HepG2 (cell line): Measurements from ENCODE around the gene PXMP4. TPM values are rescaled to one million over a fixed set of nuclear protein-coding genes. Genes with fewer than 3 reads are reported as not detected.
A peak's percentile ranks its signal among the peaks of the same experiment; 100 is the strongest.

ENCODE experiments used
- BRD4 ChIP-seq: sonication (generic); formaldehyde crosslinking; IDR thresholded peaks from 2 replicates; pipeline ENCODE4 v1.4.0; 2020; ENCODE audit warnings: missing genetic modification reagents
- CEBPB ChIP-seq: IDR thresholded peaks from 2 replicates; pipeline ENCODE4 v1.6.1; 2011; ENCODE audit warnings: low read depth, low read length, improper control_type of control experiment, borderline replicate concordance
- GTF3A ChIP-seq: sonication (generic); formaldehyde crosslinking; conservative IDR thresholded peaks from 2 replicates; pipeline ENCODE4 v1.4.0; 2020; ENCODE audit warnings: mild to moderate bottlenecking, missing genetic modification reagents
- HNRNPUL1 ChIP-seq: fragments of 200-400 bp; formaldehyde crosslinking; IDR thresholded peaks from 2 replicates; pipeline ENCODE4 v1.6.1; 2017; ENCODE audit warnings: low read depth, mild to moderate bottlenecking, low read length, moderate library complexity
- KLF6 ChIP-seq: IDR thresholded peaks from 2 replicates; pipeline ENCODE4 v1.8.0; 2016; ENCODE audit warnings: missing biosample characterization, missing genetic modification reagents
- MEIS1 ChIP-seq: sonication (generic); formaldehyde crosslinking; IDR thresholded peaks from 2 replicates; pipeline ENCODE4 v1.9.0; 2021; ENCODE audit warnings: mild to moderate bottlenecking, missing genetic modification reagents, moderate library complexity, borderline replicate concordance
- MYNN ChIP-seq: sonication (generic); formaldehyde crosslinking; IDR thresholded peaks from 2 replicates; pipeline ENCODE4 v1.4.0; 2020; ENCODE audit warnings: mild to moderate bottlenecking, low read depth, missing genetic modification reagents
- RBAK ChIP-seq: sonication (generic); formaldehyde crosslinking; IDR thresholded peaks from 2 replicates; pipeline ENCODE4 v1.5.1; 2020; ENCODE audit warnings: mild to moderate bottlenecking, missing genetic modification reagents
- SUZ12 ChIP-seq: fragments of 150-350 bp; IDR thresholded peaks from 2 replicates; pipeline ENCODE4 v1.6.1; 2014; ENCODE audit warnings: low read depth, low read length
- TEF ChIP-seq: sonication (generic); formaldehyde crosslinking; IDR thresholded peaks from 2 replicates; pipeline ENCODE4 v1.5.0; 2020; ENCODE audit warnings: missing genetic modification reagents
- TP53 ChIP-seq: sonication (generic); formaldehyde crosslinking; conservative IDR thresholded peaks from 2 replicates; pipeline ENCODE4 v1.4.0; 2020; ENCODE audit warnings: missing genetic modification reagents
- ZBTB10 ChIP-seq: sonication (generic); formaldehyde crosslinking; IDR thresholded peaks from 2 replicates; pipeline ENCODE4 v1.4.0; 2020; ENCODE audit warnings: missing genetic modification reagents, borderline replicate concordance
- ZIK1 ChIP-seq: sonication (generic); formaldehyde crosslinking; IDR thresholded peaks from 2 replicates; pipeline ENCODE4 v1.5.0; 2020; ENCODE audit warnings: mild to moderate bottlenecking, low read depth, missing genetic modification reagents, borderline replicate concordance
- ZKSCAN5 ChIP-seq: sonication (generic); formaldehyde crosslinking; IDR thresholded peaks from 2 replicates; pipeline ENCODE4 v1.5.1; 2020; ENCODE audit warnings: mild to moderate bottlenecking, missing genetic modification reagents
- ZNF224 ChIP-seq: sonication (generic); formaldehyde crosslinking; IDR thresholded peaks from 2 replicates; pipeline ENCODE4 v1.5.0; 2020; ENCODE audit warnings: mild to moderate bottlenecking, missing genetic modification reagents
- ZNF3 ChIP-seq: IDR thresholded peaks from 2 replicates; pipeline ENCODE4 v1.7.0; 2017; ENCODE audit warnings: inconsistent platforms
- ZNF329 ChIP-seq: sonication (generic); formaldehyde crosslinking; IDR thresholded peaks from 2 replicates; pipeline ENCODE4 v1.9.0; 2021; ENCODE audit warnings: low read depth, mild to moderate bottlenecking, missing genetic modification reagents
- ZNF556 ChIP-seq: sonication (generic); formaldehyde crosslinking; IDR thresholded peaks from 2 replicates; pipeline ENCODE4 v1.4.0; 2020; ENCODE audit warnings: mild to moderate bottlenecking, missing genetic modification reagents, borderline replicate concordance
- ZNF704 ChIP-seq: sonication (generic); formaldehyde crosslinking; IDR thresholded peaks from 2 replicates; pipeline ENCODE4 v1.8.1; 2023; ENCODE audit warnings: mild to moderate bottlenecking, inconsistent platforms, moderate library complexity, missing genetic modification reagents, borderline replicate concordance
- ZNF709 ChIP-seq: sonication (generic); formaldehyde crosslinking; IDR thresholded peaks from 2 replicates; pipeline ENCODE4 v1.5.0; 2020; ENCODE audit warnings: mild to moderate bottlenecking, missing genetic modification reagents
- ZNF740 ChIP-seq: sonication (generic); formaldehyde crosslinking; IDR thresholded peaks from 2 replicates; pipeline ENCODE4 v1.4.0; 2020; ENCODE audit warnings: missing genetic modification reagents
- ZNF746 ChIP-seq: sonication (generic); formaldehyde crosslinking; IDR thresholded peaks from 2 replicates; pipeline ENCODE4 v1.8.0; 2022; ENCODE audit warnings: mild to moderate bottlenecking, missing genetic modification reagents
- ZNF773 ChIP-seq: sonication (generic); formaldehyde crosslinking; IDR thresholded peaks from 2 replicates; pipeline ENCODE4 v1.4.0; 2020; ENCODE audit warnings: missing genetic modification reagents, borderline replicate concordance
- ZNF879 ChIP-seq: sonication (generic); formaldehyde crosslinking; IDR thresholded peaks from 2 replicates; pipeline ENCODE4 v1.8.1; 2023; ENCODE audit warnings: missing genetic modification reagents
- polyA plus RNA-seq, 8 experiments: library from polyadenylated mRNA; depleted of rRNA in 3 of 8; stranded (reverse) in 7 of 8; unstranded in 1 of 8; fragments of >200 nt; fragmentation: Illumina TruSeq in 4 of 8; extraction: Trizol in 4 of 8; gene quantifications; 2 replicates each; pipeline versions ENCODE4 v1.2.1 to v1.2.3, GENCODE V29; 2011 to 2016; ENCODE audit warnings: low read depth in 4 of 8, missing spikeins in 1 of 8, mixed read lengths in 1 of 8; ENCODE audit not compliant: insufficient read depth in 1 of 8
- total RNA-seq, 5 experiments: library from RNA; depleted of rRNA; stranded (reverse); fragments of >200 nt; fragmentation: Illumina TruSeq; extraction: Trizol; gene quantifications; 2 replicates each; pipeline ENCODE4 v1.2.3, GENCODE V29; 2016; ENCODE audit warnings: low read depth in 1 of 5
- TF ChIP-seq, protein P1 (sequence below): IDR thresholded peaks from 2 replicates; pipeline ENCODE4 v1.6.1; 2016; ENCODE audit warnings: missing genetic modification reagents, missing compliant biosample characterization

Gene PXMP4
- total and polyA plus RNA-seq, 2 of the 13 experiments (the other 11 are each of a cell fraction or from before 2014, with no cell fraction given): not detected

- TF ChIP-seq GTF3A (no peak; the same call in 1 of the 2 replicates), HNRNPUL1 (0 out of 2 replicates have a peak, but pooled peaks have one; percentile 74), CEBPB (no peak), ZNF704 (CRISPR knock-in tag) (peak; percentile 40; the same call in 1 of the 2 replicates), ZNF773 (CRISPR knock-in tag) (no peak), MYNN (peak; percentile 94; the same call in 1 of the 2 replicates), TP53 (0 out of 2 replicates have a peak, but pooled peaks have one; percentile 42), ZIK1 (CRISPR knock-in tag) (no peak), TEF (CRISPR knock-in tag) (0 out of 2 replicates have a peak, but pooled peaks have one; percentile 36), ZNF224 (CRISPR knock-in tag) (peak; percentile 69; the same call in 1 of the 2 replicates), MEIS1 (CRISPR knock-in tag) (peak; percentile 68; the same call in 1 of the 2 replicates), ZNF879 (CRISPR knock-in tag) (no peak), ZKSCAN5 (CRISPR knock-in tag) (no peak), ZNF709 (CRISPR knock-in tag) (no peak; the same call in 1 of the 2 replicates), ZNF556 (no peak), ZNF329 (no peak), ZBTB10 (CRISPR knock-in tag) (peak; percentile 31; the same call in 1 of the 2 replicates), BRD4 (CRISPR knock-in tag) (no peak), ZNF3 (CRISPR knock-in tag) (no peak), SUZ12 (0 out of 2 replicates have a peak, but pooled peaks have one; percentile 14), ZNF746 (CRISPR knock-in tag) (no peak), RBAK (CRISPR knock-in tag) (0 out of 2 replicates have a peak, but pooled peaks have one; percentile 27), ZNF740 (CRISPR knock-in tag) (no peak), KLF6 (CRISPR knock-in tag) (no peak; the same call in 1 of the 2 replicates)
- TF ChIP-seq, protein P1, sequence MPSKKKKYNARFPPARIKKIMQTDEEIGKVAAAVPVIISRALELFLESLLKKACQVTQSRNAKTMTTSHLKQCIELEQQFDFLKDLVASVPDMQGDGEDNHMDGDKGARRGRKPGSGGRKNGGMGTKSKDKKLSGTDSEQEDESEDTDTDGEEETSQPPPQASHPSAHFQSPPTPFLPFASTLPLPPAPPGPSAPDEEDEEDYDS (CRISPR knock-in tag): no peak
Measured at GRCh38 chr20:33731693-33732165, 11.6 kb upstream of the PXMP4 start, which contains the start of gene ZNF341 (continued).
